IPS-15b (cell line): ENCODE measurements around the gene VWA3B.
"Not testable (repeated sequence)": the region's sequence is repeated elsewhere in the genome, so short reads cannot be mapped to it uniquely, and the experiment has no call there.

Experiments used
- H3K27me3 ChIP-seq: one replicate; pipeline ENCODE4 v1.6.1; 2013; ENCODE audit warnings: low read length; ENCODE audit not compliant: control insufficient read depth, insufficient read depth
- H3K36me3 ChIP-seq: one replicate; pipeline ENCODE4 v1.6.1; 2013; ENCODE audit warnings: low read length; ENCODE audit not compliant: control insufficient read depth, insufficient read depth
- H3K4me1 ChIP-seq: one replicate; pipeline ENCODE4 v1.6.1; 2013; ENCODE audit warnings: mild to moderate bottlenecking, low read length; ENCODE audit not compliant: control insufficient read depth, insufficient read depth
- H3K4me3 ChIP-seq: one replicate; pipeline ENCODE4 v1.5.1; 2013; ENCODE audit warnings: low read depth, low read length
- H3K9ac ChIP-seq: one replicate; pipeline ENCODE4 v1.6.1; 2013; ENCODE audit warnings: low read depth, mild to moderate bottlenecking, low read length
- H3K9me3 ChIP-seq: one replicate; pipeline ENCODE4 v1.6.1; 2013; ENCODE audit warnings: mild to moderate bottlenecking, low read length; ENCODE audit not compliant: control insufficient read depth, insufficient read depth

The VWA3B gene

DNA sequence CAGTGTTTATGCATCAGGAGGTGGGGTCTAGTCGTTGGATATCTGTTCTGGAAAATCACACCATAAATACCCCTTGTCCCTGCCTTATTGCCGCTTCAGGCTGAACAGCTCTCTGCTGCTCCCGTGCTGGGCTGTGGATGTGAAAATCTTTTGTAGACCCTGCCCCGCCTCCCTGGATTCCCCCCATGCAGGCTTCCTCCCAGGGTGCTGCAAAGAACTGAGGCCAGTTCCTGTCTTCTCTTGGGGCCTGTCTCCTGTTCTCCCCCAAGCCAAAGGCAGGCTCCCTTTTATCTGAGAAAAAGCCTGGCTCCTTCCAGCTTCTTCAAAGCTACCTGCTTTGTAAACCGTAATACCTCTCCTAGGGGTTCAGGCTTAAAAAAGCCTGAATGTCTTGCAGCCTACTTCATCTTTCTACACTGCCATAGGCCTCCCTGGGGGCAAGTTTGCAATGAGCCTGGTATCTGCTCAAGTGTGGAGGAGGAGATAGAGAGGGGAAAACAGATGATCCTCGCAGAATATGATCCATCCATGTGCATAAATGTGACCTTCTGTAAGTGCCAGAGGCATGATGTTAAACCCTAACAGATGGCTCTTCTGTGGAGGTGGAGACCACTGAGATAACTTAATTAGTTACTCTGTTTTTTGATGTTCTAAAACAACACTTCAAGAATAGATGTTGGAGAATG, 55.3 kb downstream of the VWA3B start:
- H3K4me3 ChIP-seq: no peak overlapping the region
- H3K9ac ChIP-seq: no peak overlapping the region
- H3K9me3 ChIP-seq: no peaks in the 10 kb centered on the region
- peaks cover 2% of the 10 kb centered on the region for H3K4me1 ChIP-seq
- no peaks in the 10 kb centered on the region for H3K27me3 ChIP-seq
- no peaks in the 10 kb centered on the region for H3K36me3 ChIP-seq

DNA sequence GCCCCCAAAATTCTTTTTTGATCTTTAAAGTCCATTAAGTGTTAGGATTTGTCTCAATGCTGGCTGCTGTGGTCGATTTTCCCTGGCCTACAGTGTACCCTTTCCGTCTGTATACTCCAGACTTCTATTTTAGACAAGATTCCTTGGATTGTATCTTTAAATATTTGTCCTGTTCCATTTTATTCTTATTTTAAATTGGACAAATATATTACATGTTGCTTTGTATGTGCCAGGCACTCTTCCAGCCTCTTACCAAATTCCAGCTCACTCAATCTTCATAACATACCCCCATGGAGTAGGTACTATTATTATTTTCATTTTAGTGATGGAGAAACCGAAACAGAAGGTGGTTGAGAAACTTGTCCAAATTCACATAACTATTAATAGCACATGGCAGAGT, 58.1 kb downstream of the VWA3B start:
- Histone ChIP-seq H3K9ac (no peak overlapping the region), H3K36me3 (no peaks in the 10 kb centered on the region), H3K27me3 (no peaks in the 10 kb centered on the region), H3K4me1 (peaks cover 2% of the 10 kb centered on the region), H3K4me3 (no peak overlapping the region), H3K9me3 (no peaks in the 10 kb centered on the region)

DNA sequence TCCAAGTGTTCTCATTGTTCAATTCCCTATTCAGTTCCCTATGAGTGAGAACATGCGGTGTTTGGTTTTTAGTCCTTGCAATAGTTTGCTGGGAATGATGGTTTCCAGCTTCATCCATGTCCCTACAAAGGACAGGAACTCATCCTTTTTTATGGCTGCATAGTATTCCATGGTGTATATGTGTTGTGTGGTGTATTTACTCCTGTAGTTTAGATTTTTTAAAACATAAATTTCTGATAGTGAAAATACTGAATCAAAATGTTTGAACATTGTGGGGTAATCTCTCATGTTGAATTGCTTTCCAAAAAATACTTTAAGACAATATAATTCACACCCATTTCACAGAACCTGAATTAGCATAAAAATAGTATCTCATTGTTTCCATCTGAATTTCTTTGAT, 60.9 kb downstream of the VWA3B start:
- not testable (repeated sequence) for H3K4me3 ChIP-seq, H3K36me3 ChIP-seq, H3K9ac ChIP-seq, H3K4me1 ChIP-seq, H3K27me3 ChIP-seq, H3K9me3 ChIP-seq

DNA sequence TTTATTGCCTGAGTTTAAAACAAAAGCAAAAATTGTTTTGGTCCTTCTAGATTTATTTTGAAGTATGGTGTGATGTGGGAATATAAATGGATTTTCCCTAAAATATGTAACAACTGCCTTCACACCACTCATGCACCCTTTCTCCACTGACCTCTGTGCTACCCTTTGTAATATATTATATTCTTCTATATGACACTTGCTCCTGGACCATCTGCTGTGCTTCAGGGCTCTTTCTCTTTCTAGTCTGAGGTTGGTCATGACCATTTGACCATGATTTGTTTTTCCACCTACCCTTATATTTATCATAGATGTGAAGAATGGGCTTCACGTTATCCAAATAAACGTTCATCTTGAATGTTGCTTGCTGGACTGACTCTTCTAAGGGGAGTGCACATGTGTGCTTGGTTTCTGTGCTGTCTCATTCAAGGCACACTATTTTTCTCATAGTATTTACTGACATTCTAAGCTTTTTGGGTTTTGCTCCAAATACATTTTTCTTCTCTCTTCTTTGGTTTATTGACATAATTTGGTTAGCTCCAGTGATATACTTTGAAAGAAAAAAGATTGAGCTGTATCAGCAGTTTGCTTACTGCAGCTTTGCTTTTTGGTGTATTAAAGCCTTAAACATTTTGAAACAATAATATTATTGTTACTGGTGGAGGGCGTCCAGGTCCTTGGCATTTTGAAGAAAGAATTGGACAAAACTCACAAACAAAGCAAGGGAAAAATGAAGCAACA, 61.8 kb downstream of the VWA3B start:
- Histone ChIP-seq H3K9ac (no peak overlapping the region), H3K4me1 (no peaks in the 10 kb centered on the region), H3K4me3 (no peak overlapping the region), H3K9me3 (no peaks in the 10 kb centered on the region), H3K36me3 (no peaks in the 10 kb centered on the region), H3K27me3 (no peaks in the 10 kb centered on the region)

DNA sequence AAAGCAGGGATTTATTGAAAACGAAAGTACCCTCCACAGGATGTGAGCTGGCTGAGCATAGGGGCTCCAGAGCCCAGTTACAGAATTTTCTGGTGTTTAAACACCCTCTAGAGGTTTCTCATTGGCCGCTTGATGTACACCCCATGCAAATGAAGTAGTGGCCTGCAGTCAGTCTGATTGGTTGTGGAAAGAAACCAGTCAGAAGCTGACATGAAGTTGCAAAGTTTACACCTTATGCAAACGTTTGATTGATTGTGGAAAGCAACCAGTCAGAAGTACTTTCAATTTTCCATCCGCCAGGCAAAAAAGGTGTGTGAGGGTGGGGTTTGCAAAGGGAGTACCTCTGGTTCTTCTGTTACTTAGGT, 62.3 kb downstream of the VWA3B start:
- no peak overlapping the region for H3K4me3 ChIP-seq
- no peaks in the 10 kb centered on the region for H3K4me1 ChIP-seq
- no peak overlapping the region for H3K9ac ChIP-seq
- H3K36me3 ChIP-seq: no peaks in the 10 kb centered on the region
- no peaks in the 10 kb centered on the region for H3K27me3 ChIP-seq
- H3K9me3 ChIP-seq: no peaks in the 10 kb centered on the region

DNA sequence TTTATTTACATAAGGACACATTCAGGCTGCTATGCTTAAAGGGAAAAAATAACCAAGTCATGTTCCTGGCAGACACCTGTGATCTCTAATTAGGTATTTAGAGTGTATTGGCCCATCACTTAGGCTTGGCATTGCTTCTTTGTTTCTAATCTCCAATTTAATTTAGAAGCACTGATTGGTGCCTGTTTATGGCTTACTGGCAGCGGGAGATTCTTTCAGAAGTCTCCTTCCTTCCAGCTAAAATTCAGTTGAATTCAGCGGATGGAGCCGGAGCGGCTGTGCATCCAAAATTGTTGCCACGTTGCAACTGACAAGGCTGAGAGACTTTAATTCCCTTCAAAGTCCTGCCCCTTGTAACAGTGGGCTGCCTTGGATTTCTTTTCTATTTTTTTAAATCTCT, 66.5 kb downstream of the VWA3B start:
- H3K27me3 ChIP-seq: no peaks in the 10 kb centered on the region
- H3K9me3 ChIP-seq: no peaks in the 10 kb centered on the region
- no peaks in the 10 kb centered on the region for H3K36me3 ChIP-seq
- H3K4me3 ChIP-seq: no peak overlapping the region
- no peaks in the 10 kb centered on the region for H3K4me1 ChIP-seq
- no peak overlapping the region for H3K9ac ChIP-seq

DNA sequence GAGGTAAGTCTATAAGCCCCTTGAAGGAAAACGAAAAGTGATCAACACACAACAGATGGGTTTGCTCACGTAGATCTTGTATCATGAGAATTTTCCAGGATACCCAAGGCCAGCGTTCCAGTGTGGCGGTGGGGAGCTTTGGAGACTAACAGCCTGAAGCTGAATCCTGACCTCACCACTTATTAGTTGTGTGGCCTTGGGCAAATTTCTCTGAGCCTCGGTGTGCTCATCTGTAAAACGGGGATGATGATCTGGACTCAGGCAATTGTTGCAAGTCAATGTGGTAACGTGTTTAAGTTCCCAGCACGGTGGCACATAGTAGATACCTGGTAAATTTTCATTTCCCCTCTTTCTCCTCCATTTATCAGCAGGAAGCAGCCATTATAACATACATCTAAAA, 68.3 kb downstream of the VWA3B start:
- no peaks in the 10 kb centered on the region for H3K36me3 ChIP-seq
- H3K9me3 ChIP-seq: no peaks in the 10 kb centered on the region
- H3K27me3 ChIP-seq: no peaks in the 10 kb centered on the region
- no peaks in the 10 kb centered on the region for H3K4me1 ChIP-seq
- H3K4me3 ChIP-seq: no peak overlapping the region
- no peak overlapping the region for H3K9ac ChIP-seq

DNA sequence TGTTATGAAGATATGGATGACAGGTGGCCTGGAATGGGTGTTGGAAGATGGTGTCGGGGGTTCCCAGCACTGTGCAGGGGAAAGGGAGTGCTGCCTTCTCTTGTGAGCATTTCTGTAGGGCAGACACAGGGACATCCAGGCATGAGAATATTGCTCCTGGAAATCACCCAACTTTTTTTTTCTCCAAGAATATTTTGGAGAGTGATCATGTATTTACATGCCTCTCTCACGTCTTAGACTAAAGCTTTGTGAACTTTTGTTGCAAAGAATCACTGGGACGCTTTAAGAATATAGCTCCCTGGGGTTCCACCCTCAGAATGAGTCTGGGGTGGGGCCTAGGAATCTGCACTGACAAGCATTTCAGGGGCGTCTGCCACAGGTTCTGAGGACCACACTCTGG, 68.7 kb downstream of the VWA3B start:
- no peaks in the 10 kb centered on the region for H3K36me3 ChIP-seq
- H3K9me3 ChIP-seq: no peaks in the 10 kb centered on the region
- H3K27me3 ChIP-seq: no peaks in the 10 kb centered on the region
- H3K9ac ChIP-seq: no peak overlapping the region
- no peaks in the 10 kb centered on the region for H3K4me1 ChIP-seq
- no peak overlapping the region for H3K4me3 ChIP-seq

DNA sequence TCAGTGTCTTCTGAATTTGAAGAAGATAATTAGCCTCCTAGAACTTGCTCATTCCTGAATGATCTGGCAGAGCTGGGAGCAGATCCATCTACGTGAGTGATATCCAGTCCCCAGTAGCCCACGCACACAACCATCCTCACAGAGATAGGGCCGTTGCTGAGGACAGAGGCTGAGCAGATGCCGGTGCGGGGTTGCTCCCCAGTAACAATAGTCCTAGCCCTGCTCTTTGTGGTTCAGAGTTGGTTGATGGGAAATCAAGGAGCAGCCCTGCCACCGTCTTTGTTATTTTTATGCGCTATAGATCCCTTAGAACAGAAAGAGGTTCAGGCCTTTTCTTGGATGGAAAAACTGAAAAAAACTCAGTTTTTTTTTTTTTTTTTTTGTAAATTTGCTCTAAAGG, 69.3 kb downstream of the VWA3B start:
- Histone ChIP-seq H3K36me3 (no peaks in the 10 kb centered on the region), H3K9me3 (no peaks in the 10 kb centered on the region), H3K9ac (no peak overlapping the region), H3K4me3 (no peak overlapping the region), H3K4me1 (no peaks in the 10 kb centered on the region), H3K27me3 (no peaks in the 10 kb centered on the region)

DNA sequence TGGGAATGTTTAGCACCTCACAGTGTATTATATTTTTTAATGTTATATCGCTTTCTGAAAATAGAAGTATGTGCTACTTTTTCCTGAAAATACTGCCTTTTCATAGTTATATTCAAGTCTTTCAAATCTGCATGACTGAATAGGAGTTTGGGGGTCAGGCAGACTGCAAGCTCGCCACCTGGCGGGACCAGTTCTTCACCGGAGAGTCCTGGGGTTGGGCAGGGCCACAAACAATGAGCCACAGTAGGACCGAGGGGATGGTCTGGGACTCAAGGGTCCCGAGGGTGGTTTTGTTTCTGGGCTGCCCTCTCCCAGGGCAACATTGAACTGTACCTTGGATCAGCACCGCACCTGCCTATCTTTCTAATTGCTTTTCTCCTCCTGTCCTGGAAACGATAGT, 70.6 kb downstream of the VWA3B start:
- no peaks in the 10 kb centered on the region for H3K27me3 ChIP-seq
- no peak overlapping the region for H3K9ac ChIP-seq
- no peaks in the 10 kb centered on the region for H3K36me3 ChIP-seq
- H3K4me3 ChIP-seq: no peak overlapping the region
- no peaks in the 10 kb centered on the region for H3K9me3 ChIP-seq
- no peaks in the 10 kb centered on the region for H3K4me1 ChIP-seq

DNA sequence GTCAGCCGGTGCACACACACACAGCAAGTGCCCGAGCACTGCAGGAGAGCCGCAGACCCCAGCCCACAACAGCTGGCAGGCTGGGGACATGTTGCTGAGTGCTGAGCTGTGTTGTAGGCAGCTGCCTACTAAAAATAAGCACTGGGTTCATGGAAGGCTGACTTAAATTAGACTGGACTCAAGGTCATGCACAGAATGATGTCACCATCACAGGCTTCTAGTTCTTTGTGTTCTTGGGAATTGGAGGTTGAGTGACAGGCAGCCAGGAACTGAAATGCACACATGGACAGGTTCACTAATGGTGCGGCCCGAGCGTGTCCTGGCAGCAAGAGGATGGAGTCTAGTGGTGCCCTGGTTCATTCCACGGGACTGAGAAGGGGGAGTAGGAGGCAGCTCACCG, 71.3 kb downstream of the VWA3B start:
- Histone ChIP-seq H3K9ac (no peak overlapping the region), H3K4me3 (no peak overlapping the region), H3K9me3 (no peaks in the 10 kb centered on the region), H3K4me1 (no peaks in the 10 kb centered on the region), H3K36me3 (no peaks in the 10 kb centered on the region), H3K27me3 (no peaks in the 10 kb centered on the region)

DNA sequence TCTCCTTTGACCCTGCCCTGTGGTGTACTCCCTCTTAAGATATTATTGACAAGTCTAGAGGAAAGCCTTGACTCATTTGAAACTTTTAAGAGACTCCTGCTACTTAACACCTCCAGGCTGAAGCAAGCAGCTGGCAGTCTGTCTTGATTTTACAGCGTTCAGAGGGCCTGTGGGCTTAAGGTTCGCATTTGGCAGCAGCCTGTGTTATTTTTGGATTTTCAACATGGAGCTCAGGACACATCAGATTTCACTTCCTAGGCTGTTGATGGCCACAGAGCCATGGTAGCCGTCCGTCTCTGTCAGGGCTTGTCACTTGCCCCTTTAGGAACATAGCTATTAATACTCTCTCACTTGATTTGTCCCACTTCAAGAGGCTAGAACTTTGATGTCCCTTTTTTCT, 73.6 kb downstream of the VWA3B start:
- no peaks in the 10 kb centered on the region for H3K27me3 ChIP-seq
- no peak overlapping the region for H3K9ac ChIP-seq
- no peaks in the 10 kb centered on the region for H3K9me3 ChIP-seq
- H3K4me3 ChIP-seq: no peak overlapping the region
- H3K36me3 ChIP-seq: no peaks in the 10 kb centered on the region
- H3K4me1 ChIP-seq: no peaks in the 10 kb centered on the region
